HCT116 (cell line): Measurements from ENCODE around the gene SUGP1.

Source experiments
- CEBPB ChIP-seq: IDR thresholded peaks from 2 replicates; pipeline ENCODE4 v1.6.1; 2012; ENCODE audit warnings: low read depth
- CTCF ChIP-seq, 3 experiments: fragments of 200-600 bp in 1 of 3; sonication (generic) in 1 of 3; IDR thresholded peaks in 2 of 3; conservative IDR thresholded peaks in 1 of 3; 2 replicates each; pipeline ENCODE4 v1.5.1; 2012 to 2017; ENCODE audit warnings: low read depth in 2 of 3, low read length in 2 of 3, antibody characterized with exemption in 1 of 3, borderline replicate concordance in 1 of 3, control low read depth in 1 of 3, mild to moderate bottlenecking in 1 of 3, mixed read lengths in 1 of 3, mixed run types in 1 of 3, moderate library complexity in 1 of 3; ENCODE audit not compliant: insufficient read depth in 1 of 3
- RAD21 ChIP-seq: IDR thresholded peaks from 2 replicates; pipeline ENCODE4 v1.6.1; 2012; ENCODE audit warnings: low read depth, mild to moderate bottlenecking

DNA sequence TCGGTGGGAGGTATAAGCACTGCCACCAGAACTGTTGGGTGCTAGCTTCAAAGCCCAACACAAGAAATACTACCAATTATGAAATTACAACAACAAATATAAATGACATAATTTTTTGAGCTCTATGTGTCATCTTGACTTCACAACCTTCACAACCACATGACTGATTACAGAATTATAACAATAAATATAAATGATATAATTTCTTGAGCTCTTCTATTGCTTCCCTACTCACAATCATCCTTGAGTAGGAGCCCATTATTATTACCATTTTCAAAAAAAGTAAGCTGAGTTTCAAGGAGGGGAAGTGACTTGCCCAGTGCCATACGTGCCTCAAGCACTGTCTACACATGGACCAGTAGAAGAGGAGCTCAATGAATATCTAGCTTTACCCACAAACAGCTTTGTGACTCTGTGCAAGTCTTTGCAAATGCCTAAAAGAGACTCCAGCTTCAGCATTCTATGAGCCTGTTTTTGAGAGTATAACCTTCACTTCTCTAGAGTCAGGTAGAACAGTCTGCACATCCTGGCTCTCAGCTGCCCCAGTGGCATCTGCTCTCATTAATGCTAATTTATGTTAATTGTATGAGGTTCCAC, 86.0 kb downstream of the SUGP1 start:
- TF ChIP-seq CEBPB (no peak), CTCF (IDR thresholded peaks at IDR 0.05 in 2 of 3, conservative IDR thresholded peaks at IDR 0.05 in 1 of 3; ENCODE audit: borderline replicate concordance in 1 of 3, insufficient read depth in 1 of 3, low read depth in 2 of 3, low read length in 2 of 3) (no peak), RAD21 (no peak)
